NCI-H1092 (cell line): ENCODE data around the gene PPP1R14B.
A peak's percentile ranks its signal among the peaks of the same experiment; 100 is the strongest.

Source experiments
- DNase-seq: peaks from one replicate; lab custom pipeline; 2025; lab: John Stamatoyannopoulos, UW

PPP1R14B gene, protein sequence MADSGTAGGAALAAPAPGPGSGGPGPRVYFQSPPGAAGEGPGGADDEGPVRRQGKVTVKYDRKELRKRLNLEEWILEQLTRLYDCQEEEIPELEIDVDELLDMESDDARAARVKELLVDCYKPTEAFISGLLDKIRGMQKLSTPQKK

DNA sequence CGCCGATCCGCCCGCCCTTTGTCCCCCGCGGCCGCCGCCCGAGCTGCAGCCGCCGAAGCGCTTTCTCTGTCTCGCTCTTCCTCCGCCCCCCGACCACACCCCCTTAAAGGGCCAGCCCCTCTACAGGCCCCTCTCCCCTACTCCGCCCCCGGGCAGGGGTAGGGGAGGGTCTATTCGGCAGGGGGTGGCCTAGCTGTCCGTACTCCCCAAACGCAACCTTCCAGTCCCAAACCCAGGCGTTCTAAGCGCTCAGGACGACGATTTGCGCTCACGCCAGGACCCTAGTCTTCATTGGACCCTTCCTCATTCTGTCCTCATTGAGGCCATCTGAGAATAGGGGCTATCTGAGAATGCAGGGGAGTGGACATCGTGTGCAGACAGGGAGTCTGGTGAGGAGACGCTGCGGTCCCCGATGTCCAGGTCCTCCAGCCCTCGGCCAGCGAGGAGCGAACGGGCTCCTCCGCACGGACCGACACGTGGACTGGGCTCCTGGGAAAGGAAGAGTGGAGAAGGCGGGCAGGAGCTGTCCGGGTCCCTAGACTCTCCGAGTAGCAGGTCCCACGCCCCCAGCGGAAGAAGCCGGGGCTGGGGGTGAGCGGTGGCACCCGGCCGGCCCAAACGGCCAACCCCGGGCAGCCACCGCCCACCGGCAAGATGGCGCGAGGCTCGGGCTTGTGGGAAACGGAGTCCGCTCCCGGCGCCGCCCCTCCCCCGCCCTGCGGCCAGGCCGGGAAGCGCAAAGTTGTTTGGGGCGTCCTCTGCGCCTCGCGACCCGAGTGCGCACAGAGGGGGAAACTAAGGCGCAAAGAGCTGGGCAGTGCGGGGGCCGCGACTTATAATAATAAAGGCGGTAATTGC lies at the start of gene PPP1R14B:
Gene PPP1R14B (minus strand): TSS at position 73 of the 858 bp plus-strand sequence. CDS start 270 bp downstream, outside the sequence.
- peak; percentile 85 for DNase-seq

DNA sequence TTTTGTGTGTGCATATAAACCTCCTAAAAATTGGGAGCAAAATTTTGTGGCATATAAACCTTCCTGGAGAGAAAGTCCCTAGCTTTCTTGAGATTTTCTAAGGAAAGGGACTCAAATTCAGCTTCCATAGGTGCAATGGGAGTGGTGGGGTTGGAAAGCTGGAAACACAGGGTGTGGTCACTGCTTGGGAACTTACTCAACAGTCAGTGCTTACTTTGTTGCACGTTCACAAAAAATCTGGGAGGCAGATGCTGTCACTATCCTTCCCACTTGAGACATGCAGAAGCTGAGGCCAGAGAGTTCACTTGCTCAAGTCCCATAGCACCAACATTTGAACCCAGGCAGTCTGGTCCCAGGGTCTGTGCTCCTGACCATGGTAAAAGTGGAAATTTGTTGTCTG lies 49.5 kb upstream of the PPP1R14B start:
- no peak for DNase-seq

DNA sequence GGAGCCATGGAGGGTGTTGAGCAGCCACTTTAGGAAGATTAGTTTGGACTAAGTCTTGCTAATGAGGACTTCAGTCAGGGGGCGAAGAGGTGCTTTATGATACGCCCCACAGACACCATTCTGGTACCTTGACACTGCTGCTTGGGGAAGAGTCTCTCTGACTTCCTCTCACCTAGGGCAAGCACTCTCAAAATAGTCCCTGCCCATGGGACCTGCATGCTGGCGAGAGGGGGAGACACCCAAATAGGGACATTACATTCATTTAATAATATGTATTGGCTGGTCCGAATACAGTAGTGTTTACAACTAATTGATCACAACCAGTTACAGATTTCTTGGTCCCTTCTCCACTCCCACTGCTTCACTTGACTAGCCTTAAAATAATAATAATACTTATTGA lies 49.0 kb upstream of the PPP1R14B start:
- no peak for DNase-seq

DNA sequence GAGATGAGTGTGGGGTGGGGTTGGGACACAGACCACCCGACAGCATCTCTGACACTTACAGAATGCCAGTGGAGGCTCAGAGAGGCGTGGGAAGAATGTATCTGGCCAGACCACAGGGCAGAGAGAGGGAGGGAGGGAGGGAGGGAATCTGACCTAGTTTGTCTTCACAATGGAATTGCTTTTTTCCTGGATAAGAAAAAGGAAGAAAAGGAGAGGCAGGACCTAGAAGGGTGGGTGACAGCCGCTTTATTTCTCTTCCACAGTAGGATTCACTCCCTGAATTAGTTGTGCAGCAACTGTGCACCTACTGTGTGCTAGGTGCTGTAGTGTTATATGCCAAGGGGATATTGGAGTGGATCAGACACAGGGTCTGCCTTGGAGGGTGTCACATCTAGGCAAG lies 48.0 kb upstream of the PPP1R14B start:
- DNase-seq = no peak

DNA sequence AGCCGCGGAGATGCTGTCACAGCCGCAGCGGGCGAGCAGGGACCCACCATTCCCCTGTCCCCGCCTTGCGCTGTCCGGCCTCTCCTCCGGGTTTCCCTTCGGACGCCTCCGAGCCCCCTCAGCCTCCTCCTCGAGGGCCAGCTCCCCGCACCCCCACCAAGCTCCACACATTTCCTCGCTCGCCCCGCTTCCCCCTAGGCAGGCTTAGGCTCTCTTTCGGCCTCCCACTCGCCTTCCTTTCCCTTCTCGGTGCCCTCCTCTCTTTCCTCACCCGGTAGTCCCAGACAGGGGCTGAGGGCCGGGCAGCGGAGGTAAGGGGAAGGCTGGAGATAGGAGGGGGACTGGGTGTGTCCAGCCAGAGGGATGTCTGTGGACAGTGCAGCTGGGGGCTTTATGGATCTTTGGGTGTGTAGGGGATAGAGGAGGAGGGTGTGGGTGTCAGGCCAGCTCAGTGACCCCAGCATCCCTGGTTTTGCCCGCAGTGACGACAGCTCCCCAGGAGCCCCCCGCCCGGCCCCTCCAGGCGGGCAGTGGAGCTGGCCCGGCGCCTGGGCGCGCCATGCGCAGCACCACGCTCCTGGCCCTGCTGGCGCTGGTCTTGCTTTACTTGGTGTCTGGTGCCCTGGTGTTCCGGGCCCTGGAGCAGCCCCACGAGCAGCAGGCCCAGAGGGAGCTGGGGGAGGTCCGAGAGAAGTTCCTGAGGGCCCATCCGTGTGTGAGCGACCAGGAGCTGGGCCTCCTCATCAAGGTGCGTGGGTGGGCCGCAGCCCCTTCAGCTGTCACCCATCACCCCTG lies 45.9 kb upstream of the PPP1R14B start:
- DNase-seq = no peak

DNA sequence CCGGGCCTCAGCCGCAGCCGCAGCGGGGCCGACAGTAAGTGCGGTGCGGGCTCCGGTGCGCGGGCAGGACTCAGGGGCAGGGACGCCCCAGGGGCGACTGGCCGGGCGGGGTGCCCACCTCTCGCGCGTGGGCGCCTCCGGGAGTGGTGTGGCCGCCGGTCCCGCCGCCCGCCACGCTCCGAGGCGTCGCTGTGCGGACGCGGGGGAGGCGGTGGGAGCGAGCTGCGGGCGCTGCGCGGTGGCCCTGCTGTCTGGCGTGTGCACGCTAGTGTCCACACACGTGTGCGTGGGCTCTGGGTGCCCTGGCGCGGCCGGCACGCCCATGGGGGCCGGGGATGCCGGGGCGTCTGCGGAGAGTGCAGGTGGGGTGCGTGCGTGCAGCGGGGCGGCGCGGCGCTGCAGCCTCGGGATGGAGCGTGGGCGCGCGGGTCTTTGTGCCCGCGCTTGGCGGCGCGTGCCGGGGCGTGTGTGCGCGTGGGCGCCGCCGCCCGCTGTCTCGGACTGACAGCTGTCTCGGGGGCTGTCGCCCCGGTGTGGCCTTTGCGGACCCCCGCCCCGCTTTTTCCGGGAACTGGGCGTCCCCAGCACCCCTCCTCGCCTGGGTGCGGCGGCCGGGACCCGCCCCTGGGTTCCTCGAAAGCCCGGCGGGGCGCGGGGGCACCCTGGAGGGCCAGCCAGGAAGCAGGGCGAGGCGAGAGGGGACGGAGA lies 45.2 kb upstream of the PPP1R14B start:
- no peak for DNase-seq

DNA sequence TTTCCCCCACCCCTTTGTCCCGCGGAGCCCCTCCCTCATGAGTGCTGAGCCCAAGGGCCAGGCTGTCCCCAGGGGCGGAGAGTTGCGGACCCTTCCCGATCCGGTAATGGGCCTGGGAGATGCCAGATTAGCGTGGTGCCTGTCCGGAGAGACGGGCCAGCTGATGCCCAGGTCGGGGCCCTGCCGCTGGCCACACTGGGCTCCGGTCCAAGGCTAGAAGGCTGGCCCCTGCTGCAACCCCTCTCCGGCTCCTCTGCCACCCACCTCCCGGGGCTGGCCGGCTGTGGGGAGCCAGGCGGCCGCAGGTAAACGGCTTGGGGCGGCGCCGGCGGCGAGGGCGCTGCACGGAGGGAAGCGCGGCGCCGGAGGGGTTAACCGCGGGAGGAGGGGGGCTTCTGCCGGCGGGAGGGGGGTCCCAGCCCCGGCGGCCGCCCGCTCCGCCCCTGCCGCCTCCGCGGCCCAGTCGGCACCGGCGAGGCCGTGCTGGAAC lies 44.6 kb upstream of the PPP1R14B start, which contains the start of gene KCNK4:
Gene KCNK4 (plus strand): TSS at position 41 of the 490 bp plus-strand sequence. CDS start 1,717 bp downstream, outside the sequence.
- DNase-seq = no peak

DNA sequence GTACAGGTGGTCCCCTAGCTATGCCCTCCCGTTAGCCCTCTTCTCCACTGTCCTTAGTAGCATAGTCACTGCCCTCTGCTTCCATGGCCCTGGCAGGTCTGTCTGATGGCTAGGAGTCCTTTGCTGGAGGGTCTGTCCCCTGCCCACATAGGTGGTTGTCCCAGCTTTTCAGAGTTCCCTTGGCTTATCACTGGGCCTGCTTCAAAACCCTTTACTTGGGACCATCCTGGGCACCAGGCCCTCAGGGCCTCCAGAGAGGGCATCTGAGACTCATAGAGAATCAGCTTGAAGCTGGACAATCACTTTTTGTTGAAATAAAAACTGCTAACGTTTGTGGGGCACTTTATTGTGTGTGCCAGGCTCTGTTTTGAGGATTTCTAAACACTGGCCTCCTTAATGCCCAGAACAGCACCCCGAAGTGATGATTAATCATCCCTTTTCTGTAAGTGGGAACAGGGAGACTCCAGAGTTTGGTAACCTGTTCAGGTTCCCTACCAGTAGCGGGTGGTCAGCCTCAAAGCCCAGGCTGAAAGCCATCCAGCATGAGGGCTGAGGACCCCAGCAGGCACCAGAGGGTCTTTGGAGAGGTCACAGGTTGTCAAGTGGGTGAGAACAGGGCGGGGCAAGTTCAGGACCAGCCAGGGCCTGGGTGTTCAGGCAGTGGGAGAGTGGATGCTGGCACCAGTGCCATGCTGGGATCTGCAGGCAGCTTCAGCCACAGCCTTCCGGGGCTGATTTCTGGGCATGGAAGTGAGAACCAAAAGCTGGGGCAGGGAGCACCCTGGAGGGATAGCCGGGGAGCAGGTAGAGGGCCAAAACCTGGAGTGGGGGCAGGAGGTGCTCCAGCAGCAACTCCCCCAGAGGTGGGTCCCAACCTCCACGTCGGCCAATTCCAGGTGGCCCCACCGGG lies 43.9 kb upstream of the PPP1R14B start:
- no peak for DNase-seq

DNA sequence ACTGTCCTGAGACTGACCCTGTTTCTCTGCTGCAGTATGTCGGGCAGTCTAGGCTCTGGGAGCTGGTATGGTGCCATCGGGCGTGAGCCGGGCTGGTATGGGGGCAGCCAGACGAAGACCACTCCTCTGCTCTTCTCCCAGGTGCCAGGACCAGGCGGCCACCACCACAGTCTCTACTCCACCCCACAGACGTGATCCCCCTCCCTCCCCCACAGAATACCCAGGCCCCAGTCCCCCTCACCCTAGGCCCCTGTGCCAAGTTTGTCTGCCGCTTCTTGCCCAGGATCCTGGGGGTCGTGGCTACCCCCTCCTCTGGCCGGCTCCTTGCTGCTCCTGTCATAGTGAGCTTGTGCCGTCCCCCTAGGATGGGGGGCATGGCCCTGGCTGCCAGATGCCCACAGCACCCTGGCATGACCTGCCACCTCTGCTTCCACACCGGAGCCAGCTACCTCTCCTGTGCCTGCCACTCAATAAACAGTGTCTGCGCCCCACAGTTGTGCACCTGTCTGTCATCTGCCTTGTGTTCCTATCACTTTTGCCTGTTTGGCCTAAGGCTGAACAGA lies 42.3 kb upstream of the PPP1R14B start:
- no peak for DNase-seq

DNA sequence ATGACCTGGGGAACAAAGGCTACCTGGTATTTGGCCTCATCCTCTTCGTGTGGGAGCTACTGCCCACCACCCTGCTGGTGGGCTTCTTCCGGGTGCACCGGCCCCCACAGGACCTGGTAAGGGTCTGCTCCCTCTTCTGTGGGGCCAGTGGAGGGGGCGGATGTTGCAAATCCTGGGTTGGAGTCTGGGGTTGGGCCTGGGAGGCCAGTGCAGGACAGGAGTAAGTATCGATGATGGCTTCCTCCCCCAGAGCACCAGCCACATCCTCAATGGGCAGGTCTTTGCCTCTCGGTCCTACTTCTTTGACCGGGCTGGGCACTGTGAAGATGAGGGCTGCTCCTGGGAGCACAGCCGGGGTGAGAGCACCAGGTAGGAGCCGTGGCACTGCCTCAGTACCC lies 41.6 kb upstream of the PPP1R14B start:
- DNase-seq = no peak

DNA sequence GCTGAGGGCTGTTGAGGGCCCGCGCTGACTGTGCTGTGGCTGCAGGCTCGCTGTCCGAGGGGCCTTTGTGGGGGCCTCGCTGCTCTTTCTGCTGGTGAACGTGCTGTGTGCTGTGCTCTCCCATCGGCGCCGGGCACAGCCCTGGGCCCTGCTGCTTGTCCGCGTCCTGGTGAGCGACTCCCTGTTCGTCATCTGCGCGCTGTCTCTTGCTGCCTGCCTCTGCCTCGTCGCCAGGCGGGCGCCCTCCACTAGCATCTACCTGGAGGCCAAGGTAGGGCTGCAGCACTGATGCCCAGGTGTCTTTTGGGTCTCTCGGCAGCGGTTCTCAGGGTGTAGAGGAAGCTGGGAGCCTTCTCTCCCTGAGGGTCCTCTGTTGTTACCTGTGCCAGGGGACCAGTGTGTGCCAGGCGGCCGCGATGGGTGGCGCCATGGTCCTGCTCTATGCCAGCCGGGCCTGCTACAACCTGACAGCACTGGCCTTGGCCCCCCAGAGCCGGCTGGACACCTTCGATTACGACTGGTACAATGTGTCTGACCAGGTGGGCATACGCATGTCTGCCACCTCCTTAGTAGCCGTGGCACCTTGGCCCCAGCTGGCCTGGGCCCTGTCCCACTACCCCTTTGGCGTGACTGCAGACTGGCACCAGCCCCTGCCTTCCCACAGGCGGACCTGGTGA lies 41.1 kb upstream of the PPP1R14B start:
- DNase-seq = no peak

DNA sequence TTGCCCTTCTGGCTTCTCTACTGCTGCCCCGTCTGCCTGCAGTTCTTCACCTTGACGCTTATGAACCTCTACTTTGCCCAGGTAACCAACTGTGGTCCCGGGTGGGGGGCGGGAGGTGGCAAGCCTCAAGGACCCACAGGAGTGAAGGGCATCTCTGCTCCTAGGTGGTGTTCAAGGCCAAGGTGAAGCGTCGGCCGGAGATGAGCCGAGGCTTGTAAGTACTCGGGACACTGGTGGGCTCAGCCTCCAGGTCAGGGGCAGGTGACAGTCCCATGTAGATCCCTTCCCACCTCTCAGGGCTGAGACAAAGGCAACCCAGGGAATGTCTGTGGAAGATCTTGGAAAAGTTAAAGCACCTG lies 40.0 kb upstream of the PPP1R14B start:
- DNase-seq = no peak

DNA sequence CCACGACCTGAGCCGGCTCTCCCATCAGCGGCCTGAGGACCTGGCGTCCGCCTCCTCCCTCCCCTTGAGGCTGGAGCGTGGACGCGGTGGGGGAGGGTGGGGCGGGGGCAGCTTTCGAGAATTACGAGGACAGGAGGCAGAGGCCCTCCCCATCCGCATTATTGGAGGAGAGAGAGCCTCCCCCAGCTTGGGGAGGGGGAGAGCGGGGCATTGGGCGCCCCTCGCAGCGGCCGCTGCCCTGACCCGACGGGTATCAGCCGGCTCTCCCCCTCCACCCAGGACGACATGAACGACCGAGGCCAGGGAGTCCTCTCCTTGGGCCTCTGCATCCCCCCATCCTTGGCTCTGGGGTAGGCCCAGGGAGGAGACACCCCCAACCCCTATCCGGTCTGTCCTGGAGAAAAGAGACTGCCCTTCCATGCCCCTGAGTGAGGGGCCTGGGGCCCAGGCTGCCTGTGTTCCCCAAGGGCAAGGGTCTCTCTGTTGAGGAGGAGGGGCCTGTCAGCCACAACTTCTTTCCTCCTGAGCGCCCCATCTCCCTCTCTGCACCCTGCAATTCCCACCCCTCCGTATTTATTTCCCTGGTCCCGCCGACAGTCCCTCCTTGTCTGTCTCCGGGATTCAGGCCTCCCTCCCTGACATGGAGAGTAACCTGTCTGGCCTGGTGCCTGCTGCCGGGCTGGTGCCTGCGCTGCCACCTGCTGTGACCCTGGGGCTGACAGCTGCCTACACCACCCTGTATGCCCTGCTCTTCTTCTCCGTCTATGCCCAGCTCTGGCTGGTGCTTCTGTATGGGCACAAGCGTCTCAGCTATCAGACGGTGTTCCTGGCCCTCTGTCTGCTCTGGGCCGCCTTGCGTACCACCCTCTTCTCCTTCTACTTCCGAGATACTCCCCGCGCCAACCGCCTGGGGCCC lies 39.4 kb upstream of the PPP1R14B start:
- peak; percentile 34 for DNase-seq

DNA sequence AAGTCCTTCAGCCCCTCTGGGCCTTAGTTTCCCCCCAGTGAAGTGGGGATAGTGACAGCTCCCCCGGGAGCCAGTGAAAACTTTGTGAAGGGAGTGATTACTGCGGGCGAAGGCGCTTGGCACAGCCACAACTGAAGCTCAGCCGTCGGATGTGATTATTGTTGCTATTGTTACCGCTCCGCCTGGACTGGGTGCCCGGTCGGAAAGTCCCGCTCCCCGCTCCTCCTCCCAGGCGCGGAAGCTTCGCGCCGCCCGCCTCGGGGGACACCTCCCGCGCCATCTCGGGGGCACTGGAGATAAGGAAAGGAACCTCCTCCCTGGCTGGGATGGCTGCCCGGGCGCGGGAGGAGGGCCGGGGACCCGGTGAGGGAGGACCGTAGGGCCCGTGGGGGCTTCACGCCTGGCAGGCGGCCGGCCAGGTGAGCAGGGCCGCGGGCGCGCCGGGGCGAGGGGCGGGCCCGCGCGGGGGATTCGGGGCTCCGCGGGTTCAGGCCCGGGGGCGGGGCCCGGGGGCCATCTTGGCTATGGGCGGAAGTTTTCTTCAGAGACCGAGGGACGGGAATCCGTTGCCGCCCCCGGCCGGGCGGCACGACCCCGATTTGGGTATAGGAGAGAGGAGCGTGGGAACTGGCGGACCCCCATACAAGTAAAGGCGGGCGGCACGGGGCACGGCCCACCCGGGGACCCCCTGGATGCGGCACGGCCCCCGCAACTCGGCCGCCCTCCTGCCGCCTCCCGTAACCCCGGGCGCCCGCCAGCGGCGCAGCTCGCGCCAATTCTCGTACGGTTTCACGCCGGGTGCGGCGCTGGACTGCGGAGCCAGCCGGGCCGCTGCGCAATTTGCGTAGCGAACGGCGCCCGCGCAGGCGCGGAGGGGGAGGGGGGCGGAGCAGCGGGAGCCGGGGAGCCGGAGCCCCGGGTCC lies 38.5 kb upstream of the PPP1R14B start, which contains the start of gene GPR137:
Gene GPR137 (plus strand): TSS at position 887 of the 923 bp plus-strand sequence. CDS start 677 bp downstream, outside the sequence.
- peak; percentile 82 for DNase-seq

DNA sequence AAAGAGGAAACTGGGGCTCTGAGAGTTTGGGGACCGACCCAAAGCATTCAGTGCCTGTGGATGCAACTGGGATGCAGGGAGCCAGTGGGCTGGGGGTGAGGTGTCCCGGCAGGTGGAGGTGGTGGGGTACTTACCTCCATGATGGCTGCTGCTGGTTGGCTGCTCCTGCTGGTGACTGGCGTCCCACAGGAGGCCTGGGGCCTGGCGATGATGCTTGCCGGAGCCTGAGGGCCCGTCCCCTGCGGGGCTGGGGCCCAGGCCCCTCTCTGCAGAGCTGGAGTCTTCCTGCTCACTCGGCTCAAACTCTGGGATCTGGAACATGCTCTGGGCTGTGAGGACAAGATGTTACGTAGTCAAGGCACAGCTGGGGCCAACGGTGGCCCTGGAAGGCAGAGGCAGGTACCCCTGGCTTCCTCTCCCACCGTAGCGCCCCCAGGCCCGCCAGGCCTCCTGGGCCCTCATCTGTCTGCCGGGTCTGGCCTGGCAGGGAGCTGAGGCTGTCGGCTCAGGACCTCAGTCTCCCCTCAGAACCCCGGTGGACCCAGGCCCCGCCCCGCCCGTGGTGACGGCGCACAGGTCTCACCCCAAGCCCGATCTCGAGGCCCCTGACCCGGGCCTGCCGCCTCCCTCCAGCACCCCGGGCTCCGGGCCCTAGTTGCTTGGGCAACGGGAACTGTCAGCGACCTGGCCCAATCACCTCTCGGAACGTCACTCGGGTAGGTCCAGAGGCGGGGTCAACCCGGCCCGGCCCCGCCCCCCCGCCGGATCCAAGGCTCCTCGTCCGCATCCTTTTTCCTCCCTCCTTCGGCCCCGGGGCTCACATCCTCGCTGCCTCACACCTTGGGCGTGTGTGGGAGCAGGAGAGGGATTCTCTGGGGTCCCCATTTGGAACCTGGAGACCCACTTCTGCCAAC lies 37.6 kb upstream of the PPP1R14B start, which contains the start of gene BAD:
Gene BAD (minus strand): TSS at position 618 of the 914 bp plus-strand sequence. CDS start 297 bp downstream, at position 321.
- DNase-seq = peak; percentile 96

DNA sequence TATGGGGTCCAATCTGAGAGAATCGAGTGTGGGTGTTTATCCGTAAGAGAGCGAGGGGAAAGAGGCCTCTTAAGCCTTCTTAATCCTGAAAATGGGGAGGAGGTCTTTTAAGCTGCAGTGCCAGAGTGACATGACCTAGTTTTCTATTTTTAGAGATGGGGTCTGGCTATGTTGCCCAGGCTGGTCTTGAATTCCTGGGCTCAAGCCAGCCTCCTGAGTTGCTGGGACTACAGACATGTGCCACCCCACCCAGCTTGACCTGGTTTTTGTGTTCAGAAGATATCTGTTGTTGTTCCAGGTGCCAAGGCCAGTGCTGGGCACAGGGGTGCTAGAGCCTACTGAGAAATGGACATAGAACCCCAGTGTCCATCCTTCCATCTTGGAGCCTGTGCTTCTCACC lies 36.3 kb upstream of the PPP1R14B start:
- DNase-seq = no peak
